Measurements from ENCODE around the gene OTULINL.

The OTULINL gene

GRCh38 chr5:14603141-14603540, 21.5 kb downstream of the OTULINL start:
- DNase-seq (ENCODE audit: low read depth, low spot score), result no peak
- H3K4me3 ChIP-seq (ENCODE audit: low read depth, low read length), result no peak overlapping the region
- TF ChIP-seq, protein P1, sequence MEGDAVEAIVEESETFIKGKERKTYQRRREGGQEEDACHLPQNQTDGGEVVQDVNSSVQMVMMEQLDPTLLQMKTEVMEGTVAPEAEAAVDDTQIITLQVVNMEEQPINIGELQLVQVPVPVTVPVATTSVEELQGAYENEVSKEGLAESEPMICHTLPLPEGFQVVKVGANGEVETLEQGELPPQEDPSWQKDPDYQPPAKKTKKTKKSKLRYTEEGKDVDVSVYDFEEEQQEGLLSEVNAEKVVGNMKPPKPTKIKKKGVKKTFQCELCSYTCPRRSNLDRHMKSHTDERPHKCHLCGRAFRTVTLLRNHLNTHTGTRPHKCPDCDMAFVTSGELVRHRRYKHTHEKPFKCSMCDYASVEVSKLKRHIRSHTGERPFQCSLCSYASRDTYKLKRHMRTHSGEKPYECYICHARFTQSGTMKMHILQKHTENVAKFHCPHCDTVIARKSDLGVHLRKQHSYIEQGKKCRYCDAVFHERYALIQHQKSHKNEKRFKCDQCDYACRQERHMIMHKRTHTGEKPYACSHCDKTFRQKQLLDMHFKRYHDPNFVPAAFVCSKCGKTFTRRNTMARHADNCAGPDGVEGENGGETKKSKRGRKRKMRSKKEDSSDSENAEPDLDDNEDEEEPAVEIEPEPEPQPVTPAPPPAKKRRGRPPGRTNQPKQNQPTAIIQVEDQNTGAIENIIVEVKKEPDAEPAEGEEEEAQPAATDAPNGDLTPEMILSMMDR (IDR thresholded peaks at IDR 0.05; ENCODE audit: insufficient read depth, low read length, missing control alignments), result no peak
- ChIA-PET POLR2A (no interaction called here), CTCF (no interaction called here)

DNA sequence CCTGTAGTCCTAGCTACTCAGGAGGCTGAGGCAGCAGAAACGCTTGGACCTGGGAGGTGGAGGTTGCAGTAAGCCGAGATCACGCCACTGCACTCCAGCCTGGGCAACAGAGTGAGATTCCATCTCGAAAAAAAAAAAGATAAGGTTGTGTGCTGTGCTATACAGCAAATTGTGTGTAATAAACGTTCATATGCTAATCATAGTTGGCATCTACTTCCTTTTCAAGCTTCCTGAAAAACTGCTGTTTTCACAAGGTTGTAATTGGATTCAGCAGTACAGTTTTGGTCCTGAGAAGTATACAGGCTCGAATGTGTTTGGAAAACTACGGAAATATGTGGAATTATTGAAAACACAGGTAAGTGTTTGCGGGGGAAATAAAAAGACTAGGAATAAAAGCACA, 25.5 kb downstream of the OTULINL start:
- CTCF ChIA-PET, result interaction anchor here (0.6 kb wide), 1 partner anchor 31 kb away, joined by 3 read pairs; no protein-coding TSS in a partner anchor
- TF ChIP-seq, protein P1 (IDR thresholded peaks at IDR 0.05; ENCODE audit: insufficient read depth, low read length, missing control alignments), result no peak
- POLR2A ChIA-PET, result no interaction called here
- no peak overlapping the region for H3K4me3 ChIP-seq (ENCODE audit: low read depth, low read length)
- DNase-seq (ENCODE audit: low read depth, low spot score), result no peak

- no peak for DNase-seq (ENCODE audit: low read depth, low spot score)
- TF ChIP-seq, protein P1 (IDR thresholded peaks at IDR 0.05; ENCODE audit: insufficient read depth, low read length, missing control alignments), result no peak
- CTCF ChIA-PET, result no interaction called here
- POLR2A ChIA-PET, result no interaction called here
- no peak overlapping the region for H3K4me3 ChIP-seq (ENCODE audit: low read depth, low read length)
Observed at GRCh38 chr5:14608169-14608568, 26.6 kb downstream of the OTULINL start.

GRCh38 chr5:14611737-14612136, 30.1 kb downstream of the OTULINL start:
- DNase-seq (ENCODE audit: low read depth, low spot score), result no peak
- H3K4me3 ChIP-seq (ENCODE audit: low read depth, low read length), result no peak overlapping the region
- ChIA-PET POLR2A (no interaction called here), CTCF (interaction anchor here (1.5 kb wide), 1 partner anchor 37 kb away, joined by 4 read pairs; no protein-coding TSS in a partner anchor)
- TF ChIP-seq, protein P1 (IDR thresholded peaks at IDR 0.05; ENCODE audit: insufficient read depth, low read length, missing control alignments), result no peak

DNA sequence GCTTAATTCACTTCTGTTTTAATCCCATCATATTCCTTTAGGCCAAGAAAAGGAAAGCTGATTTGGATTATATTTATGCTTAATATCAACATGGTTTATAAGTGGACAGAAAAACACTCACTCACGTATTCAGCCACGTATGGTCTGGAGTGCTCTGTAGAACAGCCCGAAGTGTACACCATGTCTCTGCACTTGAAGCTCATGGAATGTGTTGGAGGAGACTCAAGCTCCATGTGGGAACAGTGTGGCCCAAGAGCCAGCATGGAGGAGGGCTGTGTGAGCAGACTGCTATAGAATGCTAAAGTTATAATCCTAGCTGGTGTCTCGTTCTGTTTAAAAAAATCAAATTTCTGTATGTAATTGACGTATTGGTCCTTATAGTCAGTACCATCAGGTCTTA, 32.9 kb downstream of the OTULINL start:
- TF ChIP-seq, protein P1 (IDR thresholded peaks at IDR 0.05; ENCODE audit: insufficient read depth, low read length, missing control alignments), result no peak

DNA sequence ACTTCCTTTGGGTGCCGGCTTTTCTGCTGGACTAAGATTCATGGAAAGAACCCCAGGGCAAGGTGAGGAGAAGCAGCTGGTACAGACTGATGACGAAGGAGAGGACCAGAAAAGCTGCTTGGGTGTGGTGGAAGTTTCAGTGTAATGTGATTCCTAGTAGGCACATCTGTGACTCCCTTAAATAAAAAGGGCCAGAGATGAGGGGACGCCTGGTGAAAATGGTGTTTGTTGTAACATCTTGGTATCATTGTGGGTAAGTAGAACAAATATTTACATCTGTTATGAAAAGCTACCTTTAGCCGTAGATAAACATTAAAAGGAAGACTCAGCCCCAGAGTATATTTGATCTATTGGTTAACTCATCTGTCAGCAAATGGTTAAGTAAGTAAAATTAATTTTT, 33.8 kb downstream of the OTULINL start:
- TF ChIP-seq, protein P1 (IDR thresholded peaks at IDR 0.05; ENCODE audit: insufficient read depth, low read length, missing control alignments), result no peak
- POLR2A ChIA-PET, result no interaction called here
- no peak for DNase-seq (ENCODE audit: low read depth, low spot score)
- no peak overlapping the region for H3K4me3 ChIP-seq (ENCODE audit: low read depth, low read length)
- CTCF ChIA-PET, result no interaction called here

More for the DNA sequence above, 32.9 kb downstream of the OTULINL start:
- no peak for DNase-seq (ENCODE audit: low read depth, low spot score)
- ChIA-PET POLR2A (no interaction called here), CTCF (no interaction called here)
- H3K4me3 ChIP-seq (ENCODE audit: low read depth, low read length), result no peak overlapping the region
